Measurements from ENCODE around the gene KSR2.
"Not testable (repeated sequence)": the region's sequence is repeated elsewhere in the genome, so short reads cannot be mapped to it uniquely, and the experiment has no call there.

Gene KSR2

GRCh38 chr12:118011961-118012360, 43.2 kb upstream of the KSR2 start:
- H3K4me3 ChIP-seq (ENCODE audit: low read depth, low read length) = no peak overlapping the region
- no peak for TF ChIP-seq CTCF (IDR thresholded peaks at IDR 0.05; ENCODE audit: low read depth, low read length)

- no peak for TF ChIP-seq CTCF (IDR thresholded peaks at IDR 0.05; ENCODE audit: low read depth, low read length)
Measured at GRCh38 chr12:118011377-118011776, 42.6 kb upstream of the KSR2 start.

GRCh38 chr12:118010903-118011302, 42.1 kb upstream of the KSR2 start:
- no peak overlapping the region for H3K4me3 ChIP-seq (ENCODE audit: low read depth, low read length)
- TF ChIP-seq CTCF (IDR thresholded peaks at IDR 0.05; ENCODE audit: low read depth, low read length) = no peak

More at GRCh38 chr12:118011377-118011776, 42.6 kb upstream of the KSR2 start:
- no peak overlapping the region for H3K4me3 ChIP-seq (ENCODE audit: low read depth, low read length)

GRCh38 chr12:117999806-118000205, 31.0 kb upstream of the KSR2 start:
- not testable (repeated sequence) for H3K4me3 ChIP-seq (ENCODE audit: low read depth, low read length)

GRCh38 chr12:117998719-117999118, 29.9 kb upstream of the KSR2 start:
- H3K4me3 ChIP-seq (ENCODE audit: low read depth, low read length) = no peak overlapping the region
- no peak for TF ChIP-seq CTCF (IDR thresholded peaks at IDR 0.05; ENCODE audit: low read depth, low read length)

- TF ChIP-seq CTCF (IDR thresholded peaks at IDR 0.05; ENCODE audit: low read depth, low read length) = no peak
- no peak overlapping the region for H3K4me3 ChIP-seq (ENCODE audit: low read depth, low read length)
Measured at GRCh38 chr12:117994551-117995438, 26.0 kb upstream of the KSR2 start.

GRCh38 chr12:117986705-117987469, 18.1 kb upstream of the KSR2 start:
- H3K4me3 ChIP-seq (ENCODE audit: low read depth, low read length) = no peak overlapping the region
- TF ChIP-seq CTCF (IDR thresholded peaks at IDR 0.05; ENCODE audit: low read depth, low read length) = no peak
